ENCODE results near the gene NNT.

DNA sequence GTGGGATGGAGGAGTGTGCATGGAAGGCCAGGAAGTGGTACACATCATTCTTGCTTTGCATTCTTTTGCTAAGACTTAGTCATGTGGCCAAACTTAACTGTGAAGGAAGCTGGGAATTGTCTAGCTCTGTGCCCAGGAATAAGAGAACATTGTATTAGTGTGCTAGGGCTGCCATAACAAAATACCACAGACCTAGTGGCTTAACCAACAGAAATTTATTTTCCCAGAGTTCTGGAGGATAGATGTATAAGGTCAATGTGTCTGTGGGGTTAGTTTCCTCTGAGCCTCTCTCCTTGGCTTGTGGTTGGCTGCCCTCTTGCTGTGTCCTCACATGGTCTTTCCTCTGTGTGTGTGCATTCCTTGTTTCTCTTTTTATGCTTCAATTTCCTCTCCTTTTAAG lies 32.4 kb downstream of the NNT start:
- TF ChIP-seq POLR2A (IDR thresholded peaks at IDR 0.05) (no peak), EP300 (IDR thresholded peaks at IDR 0.05) (no peak), POLR2AphosphoS5 (IDR thresholded peaks at IDR 0.05) (no peak)
- TF ChIP-seq, protein P1, sequence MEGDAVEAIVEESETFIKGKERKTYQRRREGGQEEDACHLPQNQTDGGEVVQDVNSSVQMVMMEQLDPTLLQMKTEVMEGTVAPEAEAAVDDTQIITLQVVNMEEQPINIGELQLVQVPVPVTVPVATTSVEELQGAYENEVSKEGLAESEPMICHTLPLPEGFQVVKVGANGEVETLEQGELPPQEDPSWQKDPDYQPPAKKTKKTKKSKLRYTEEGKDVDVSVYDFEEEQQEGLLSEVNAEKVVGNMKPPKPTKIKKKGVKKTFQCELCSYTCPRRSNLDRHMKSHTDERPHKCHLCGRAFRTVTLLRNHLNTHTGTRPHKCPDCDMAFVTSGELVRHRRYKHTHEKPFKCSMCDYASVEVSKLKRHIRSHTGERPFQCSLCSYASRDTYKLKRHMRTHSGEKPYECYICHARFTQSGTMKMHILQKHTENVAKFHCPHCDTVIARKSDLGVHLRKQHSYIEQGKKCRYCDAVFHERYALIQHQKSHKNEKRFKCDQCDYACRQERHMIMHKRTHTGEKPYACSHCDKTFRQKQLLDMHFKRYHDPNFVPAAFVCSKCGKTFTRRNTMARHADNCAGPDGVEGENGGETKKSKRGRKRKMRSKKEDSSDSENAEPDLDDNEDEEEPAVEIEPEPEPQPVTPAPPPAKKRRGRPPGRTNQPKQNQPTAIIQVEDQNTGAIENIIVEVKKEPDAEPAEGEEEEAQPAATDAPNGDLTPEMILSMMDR (IDR thresholded peaks at IDR 0.05), result no peak
